Measurements from ENCODE around the gene LYPD6.

Gene LYPD6

DNA sequence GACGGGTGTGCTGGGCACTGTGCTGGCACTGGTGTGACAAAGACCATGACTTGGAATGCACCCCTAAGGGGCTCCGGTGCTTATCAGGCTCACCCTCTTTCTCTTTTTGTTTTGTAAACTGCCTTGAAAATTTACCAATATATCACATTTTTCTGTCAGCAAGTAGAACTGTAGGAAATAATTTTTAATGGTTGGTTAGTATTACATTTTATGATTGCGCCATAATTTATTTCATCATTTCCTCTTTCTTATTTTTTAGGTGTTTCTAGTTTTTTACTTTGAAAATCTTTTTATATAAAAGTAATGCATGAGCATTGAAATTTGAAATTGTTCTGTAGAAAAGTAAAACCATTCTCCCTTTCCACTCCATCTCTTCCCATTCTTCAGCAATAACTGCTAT lies 156.3 kb downstream of the LYPD6 start:
- TF ChIP-seq NFRKB (IDR thresholded peaks at IDR 0.05) (no peak), ZNF384 (IDR thresholded peaks at IDR 0.05) (no peak), SP1 (IDR thresholded peaks at IDR 0.05) (no peak), FOXM1 (IDR thresholded peaks at IDR 0.05; ENCODE audit: borderline replicate concordance) (no peak), L3MBTL2 (conservative IDR thresholded peaks at IDR 0.05) (no peak), HDGF (IDR thresholded peaks at IDR 0.05; ENCODE audit: borderline replicate concordance) (no peak), LEF1 (IDR thresholded peaks at IDR 0.05; ENCODE audit: borderline replicate concordance) (no peak), BHLHE40 (IDR thresholded peaks at IDR 0.05; ENCODE audit: borderline replicate concordance) (no peak), SUZ12 (IDR thresholded peaks at IDR 0.05) (no peak), CTBP1 (IDR thresholded peaks at IDR 0.05; ENCODE audit: borderline replicate concordance) (no peak), ARNT (IDR thresholded peaks at IDR 0.05) (no peak), ELF4 (IDR thresholded peaks at IDR 0.05) (no peak), FOXA1 (IDR thresholded peaks at IDR 0.05) (no peak), FOXK2 (IDR thresholded peaks at IDR 0.05) (no peak), TARDBP (IDR thresholded peaks at IDR 0.05) (no peak)
- TF ChIP-seq, protein P1, sequence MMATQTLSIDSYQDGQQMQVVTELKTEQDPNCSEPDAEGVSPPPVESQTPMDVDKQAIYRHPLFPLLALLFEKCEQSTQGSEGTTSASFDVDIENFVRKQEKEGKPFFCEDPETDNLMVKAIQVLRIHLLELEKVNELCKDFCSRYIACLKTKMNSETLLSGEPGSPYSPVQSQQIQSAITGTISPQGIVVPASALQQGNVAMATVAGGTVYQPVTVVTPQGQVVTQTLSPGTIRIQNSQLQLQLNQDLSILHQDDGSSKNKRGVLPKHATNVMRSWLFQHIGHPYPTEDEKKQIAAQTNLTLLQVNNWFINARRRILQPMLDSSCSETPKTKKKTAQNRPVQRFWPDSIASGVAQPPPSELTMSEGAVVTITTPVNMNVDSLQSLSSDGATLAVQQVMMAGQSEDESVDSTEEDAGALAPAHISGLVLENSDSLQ (IDR thresholded peaks at IDR 0.05), result no peak
- DNase-seq (ENCODE audit: extremely low spot score), result no peak
- POLR2A ChIA-PET, result no interaction called here
- CTCF ChIA-PET, result no interaction called here

DNA sequence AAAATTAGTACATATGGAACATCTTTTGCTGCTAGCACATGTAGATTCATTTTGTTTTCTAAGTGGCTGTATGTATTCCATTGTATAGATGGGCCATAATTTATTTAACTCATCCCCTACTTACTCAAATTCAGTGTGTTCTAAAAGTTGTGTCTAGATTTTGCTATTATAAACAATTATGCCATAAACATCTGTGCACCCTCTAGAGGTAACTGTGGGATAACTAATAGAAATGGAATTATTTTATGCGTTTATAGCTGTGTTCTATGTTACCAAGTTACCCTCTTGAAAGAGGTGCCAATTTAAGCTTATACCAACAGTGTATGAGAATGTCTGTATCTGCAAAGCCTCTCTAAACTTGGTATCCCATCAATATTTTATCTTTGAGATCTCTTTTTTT lies 156.8 kb downstream of the LYPD6 start:
- TF ChIP-seq, protein P1 (IDR thresholded peaks at IDR 0.05), result no peak
- TF ChIP-seq CTBP1 (IDR thresholded peaks at IDR 0.05; ENCODE audit: borderline replicate concordance) (no peak), NFRKB (IDR thresholded peaks at IDR 0.05) (no peak), TARDBP (IDR thresholded peaks at IDR 0.05) (no peak), LEF1 (IDR thresholded peaks at IDR 0.05; ENCODE audit: borderline replicate concordance) (no peak), BHLHE40 (IDR thresholded peaks at IDR 0.05; ENCODE audit: borderline replicate concordance) (no peak), ELF4 (IDR thresholded peaks at IDR 0.05) (no peak), ZNF384 (IDR thresholded peaks at IDR 0.05) (no peak), L3MBTL2 (conservative IDR thresholded peaks at IDR 0.05) (no peak), FOXM1 (IDR thresholded peaks at IDR 0.05; ENCODE audit: borderline replicate concordance) (no peak), ARNT (IDR thresholded peaks at IDR 0.05) (no peak), FOXA1 (IDR thresholded peaks at IDR 0.05) (no peak), HDGF (IDR thresholded peaks at IDR 0.05; ENCODE audit: borderline replicate concordance) (no peak), SP1 (IDR thresholded peaks at IDR 0.05) (no peak)
- POLR2A ChIA-PET, result no interaction called here
- CTCF ChIA-PET, result no interaction called here
- DNase-seq (ENCODE audit: extremely low spot score), result no peak

DNA sequence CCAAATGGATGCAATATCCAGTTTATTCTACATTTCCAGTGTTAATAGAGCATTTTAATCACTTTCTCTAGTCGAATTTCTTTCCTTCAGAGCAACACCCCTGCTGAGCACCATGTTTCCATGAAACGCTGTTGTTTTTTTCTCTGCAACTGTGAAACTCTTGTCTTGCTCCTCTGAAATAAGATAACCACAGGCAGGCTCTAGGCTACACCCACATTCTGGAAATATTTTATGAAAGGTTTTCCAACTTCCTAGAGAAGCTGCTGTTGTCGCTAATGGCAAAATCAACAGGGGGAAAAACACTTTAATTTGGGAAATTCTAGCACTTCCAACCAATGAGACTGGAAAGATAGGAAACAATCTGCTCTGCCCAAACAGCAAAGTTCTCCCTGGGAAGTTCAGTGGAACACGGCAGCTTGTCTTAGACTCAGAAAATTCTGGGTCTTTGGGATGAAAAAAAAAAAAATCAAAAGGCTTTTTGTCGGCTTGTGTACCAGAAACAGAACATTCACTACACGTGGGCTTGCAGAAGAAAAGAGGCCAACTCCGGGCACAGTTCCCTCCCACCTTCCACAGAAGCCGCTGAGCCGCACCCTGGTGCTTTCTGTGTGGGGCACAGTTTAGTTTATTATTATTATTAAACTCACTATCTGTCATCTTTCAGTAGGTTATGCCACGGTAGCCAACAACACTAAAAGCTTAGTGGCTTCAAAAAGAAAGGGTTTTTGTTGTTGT lies 158.5 kb downstream of the LYPD6 start:
- ChIA-PET POLR2A (no interaction called here), CTCF (no interaction called here)
- TF ChIP-seq ELF4 (IDR thresholded peaks at IDR 0.05) (no peak), LEF1 (IDR thresholded peaks at IDR 0.05; ENCODE audit: borderline replicate concordance) (no peak), CTBP1 (IDR thresholded peaks at IDR 0.05; ENCODE audit: borderline replicate concordance) (no peak), ZNF384 (IDR thresholded peaks at IDR 0.05) (no peak)
- DNase-seq (ENCODE audit: extremely low spot score), result no peak

DNA sequence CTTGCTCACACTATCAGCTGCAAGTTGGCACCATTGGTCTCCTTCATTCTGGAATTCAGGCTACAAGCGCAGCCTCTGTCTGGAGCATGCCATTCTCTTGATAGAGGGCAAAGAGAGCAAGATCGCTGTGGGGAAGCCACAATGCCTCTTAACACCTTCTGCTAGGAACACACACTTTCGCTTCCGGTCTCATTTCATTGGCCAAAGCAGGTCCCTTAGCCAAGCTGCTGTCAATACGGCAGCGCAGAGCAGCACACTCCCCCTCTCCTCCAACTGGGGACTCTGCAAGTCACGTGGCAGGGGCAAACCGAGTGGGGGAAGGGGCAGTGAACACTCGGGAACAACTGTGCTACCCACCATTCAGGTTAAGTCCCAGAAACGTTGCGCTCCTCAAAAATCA lies 159.1 kb downstream of the LYPD6 start:
- CTCF ChIA-PET, result no interaction called here
- TF ChIP-seq BHLHE40 (IDR thresholded peaks at IDR 0.05; ENCODE audit: borderline replicate concordance) (no peak), FOXK2 (IDR thresholded peaks at IDR 0.05) (no peak), FOXA1 (IDR thresholded peaks at IDR 0.05) (no peak), HDGF (IDR thresholded peaks at IDR 0.05; ENCODE audit: borderline replicate concordance) (no peak), TARDBP (IDR thresholded peaks at IDR 0.05) (no peak), SUZ12 (IDR thresholded peaks at IDR 0.05) (no peak), ARNT (IDR thresholded peaks at IDR 0.05) (no peak), CTBP1 (IDR thresholded peaks at IDR 0.05; ENCODE audit: borderline replicate concordance) (no peak), FOXM1 (IDR thresholded peaks at IDR 0.05; ENCODE audit: borderline replicate concordance) (no peak), ZNF384 (IDR thresholded peaks at IDR 0.05) (no peak)
- TF ChIP-seq, protein P1 (IDR thresholded peaks at IDR 0.05), result no peak
- no peak for DNase-seq (ENCODE audit: extremely low spot score)
- POLR2A ChIA-PET, result no interaction called here

DNA sequence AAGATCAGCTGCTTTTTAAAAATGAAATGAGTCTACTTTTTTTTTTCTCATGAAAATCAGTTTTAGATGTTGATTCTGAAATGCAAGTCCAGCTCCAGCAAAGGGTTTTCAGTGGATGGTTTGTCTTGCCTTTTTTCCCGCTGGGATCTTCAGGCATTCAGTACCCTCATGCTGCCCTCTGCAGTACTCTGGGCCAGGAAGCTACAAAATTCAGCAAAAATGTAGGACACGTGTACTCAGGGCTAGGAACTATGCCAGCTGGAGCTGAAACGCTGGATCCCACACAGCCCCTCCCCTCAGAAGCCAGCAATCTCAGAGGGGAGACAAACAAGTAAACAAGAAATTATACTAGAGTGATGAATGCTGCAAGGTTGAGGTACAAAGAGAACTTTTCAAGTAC lies 159.9 kb downstream of the LYPD6 start:
- ChIA-PET POLR2A (no interaction called here), CTCF (no interaction called here)
- DNase-seq (ENCODE audit: extremely low spot score), result no peak
- TF ChIP-seq ARNT (IDR thresholded peaks at IDR 0.05) (no peak), HDGF (IDR thresholded peaks at IDR 0.05; ENCODE audit: borderline replicate concordance) (no peak), SP1 (IDR thresholded peaks at IDR 0.05) (no peak), NFRKB (IDR thresholded peaks at IDR 0.05) (no peak), CTBP1 (IDR thresholded peaks at IDR 0.05; ENCODE audit: borderline replicate concordance) (no peak), ELF4 (IDR thresholded peaks at IDR 0.05) (no peak), LEF1 (IDR thresholded peaks at IDR 0.05; ENCODE audit: borderline replicate concordance) (no peak), L3MBTL2 (conservative IDR thresholded peaks at IDR 0.05) (no peak), TARDBP (IDR thresholded peaks at IDR 0.05) (no peak), ZNF384 (IDR thresholded peaks at IDR 0.05) (no peak), FOXM1 (IDR thresholded peaks at IDR 0.05; ENCODE audit: borderline replicate concordance) (no peak)
- TF ChIP-seq, protein P1 (IDR thresholded peaks at IDR 0.05), result no peak

All from HEK293T (cell line).